Measurements from ENCODE around the gene SERPINB12.

- TF ChIP-seq ELK1 (IDR thresholded peaks at IDR 0.05; ENCODE audit: borderline replicate concordance, low read depth, low read length) (no peak), RAD21 (IDR thresholded peaks at IDR 0.05; ENCODE audit: low read length) (no peak), USF2 (IDR thresholded peaks at IDR 0.05; ENCODE audit: low read depth, low read length) (no peak), CTCF (conservative IDR thresholded peaks at IDR 0.05; ENCODE audit: low read depth, low read length) (no peak), SMC3 (IDR thresholded peaks at IDR 0.05; ENCODE audit: low read depth, low read length) (no peak), MXI1 (IDR thresholded peaks at IDR 0.05; ENCODE audit: borderline replicate concordance, low read depth, low read length) (no peak), MAFK (IDR thresholded peaks at IDR 0.05; ENCODE audit: low read depth, low read length) (no peak), BHLHE40 (IDR thresholded peaks at IDR 0.05; ENCODE audit: low read depth, low read length) (no peak), CEBPB (IDR thresholded peaks at IDR 0.05; ENCODE audit: low read depth, low read length) (no peak), POLR2A (IDR thresholded peaks at IDR 0.05; ENCODE audit: low read depth, low read length) (no peak), RFX5 (IDR thresholded peaks at IDR 0.05; ENCODE audit: low read depth, low read length) (no peak), FOS (IDR thresholded peaks at IDR 0.05; ENCODE audit: low read depth, low read length) (no peak)
These were observed 62.8 kb downstream of the SERPINB12 start for GRCh38 chr18:63604791-63605567.

Measured in IMR-90 (cell line).